Skin of body (tissue), 2 donors: ENCODE data around the gene KHDC3L. TPM values are rescaled to one million over a fixed set of nuclear protein-coding genes. Genes with fewer than 3 reads are reported as not detected.

Source experiments
- DNase-seq: peaks from one replicate; lab custom pipeline; 2025; lab: John Stamatoyannopoulos, UW
- total RNA-seq: library from RNA; depleted of rRNA; stranded (reverse); fragments of >200 nt; gene quantifications from one replicate; pipeline ENCODE4 v1.2.3, GENCODE V29; 2014

Gene KHDC3L
- not detected for total RNA-seq

- DNase-seq, result no peak
Measured at GRCh38 chr6:73362358-73362757, at the start of gene KHDC3L. Gene KHDC3L (plus strand): TSS chr6:73362658. CDS start chr6:73362730, 72 bp downstream.

GRCh38 chr6:73314577-73315492 is 47.6 kb upstream of the KHDC3L start:
- no peak for DNase-seq

GRCh38 chr6:73323323-73323722 is 39.1 kb upstream of the KHDC3L start:
- no peak for DNase-seq

GRCh38 chr6:73325656-73326055 is 36.8 kb upstream of the KHDC3L start:
- DNase-seq, result no peak

GRCh38 chr6:73328790-73329189 is 33.7 kb upstream of the KHDC3L start:
- DNase-seq, result no peak

- DNase-seq, result no peak
Measured at GRCh38 chr6:73329201-73329600, 33.3 kb upstream of the KHDC3L start.

- DNase-seq, result no peak
Measured at GRCh38 chr6:73339340-73339739, 23.1 kb upstream of the KHDC3L start.

- DNase-seq, result no peak
Measured at GRCh38 chr6:73340048-73340447, 22.4 kb upstream of the KHDC3L start.

- DNase-seq, result no peak
Measured at GRCh38 chr6:73341335-73341734, 21.1 kb upstream of the KHDC3L start.

GRCh38 chr6:73342174-73342573 is 20.3 kb upstream of the KHDC3L start:
- DNase-seq, result no peak

- DNase-seq, result no peak
Measured at GRCh38 chr6:73343164-73343563, 19.3 kb upstream of the KHDC3L start.

GRCh38 chr6:73348550-73349204 is 13.8 kb upstream of the KHDC3L start:
- no peak for DNase-seq

- no peak for DNase-seq
Measured at GRCh38 chr6:73349311-73349710, 13.1 kb upstream of the KHDC3L start.

- DNase-seq, result no peak
Measured at GRCh38 chr6:73353636-73354593, 8.5 kb upstream of the KHDC3L start, which contains the start of gene DPPA5. Gene DPPA5 (minus strand): TSS chr6:73354276. CDS start chr6:73354225, 51 bp downstream.

- no peak for DNase-seq
Measured at GRCh38 chr6:73362869-73363536, 545 bp downstream of the KHDC3L start.

- DNase-seq, result no peak
Measured at GRCh38 chr6:73363537-73363875, 1.0 kb downstream of the KHDC3L start.

GRCh38 chr6:73364121-73364520 is 1.7 kb downstream of the KHDC3L start:
- DNase-seq, result no peak

GRCh38 chr6:73364549-73364948 is 2.1 kb downstream of the KHDC3L start:
- no peak for DNase-seq

GRCh38 chr6:73367761-73368355 is 5.4 kb downstream of the KHDC3L start:
- DNase-seq, result no peak

- DNase-seq, result no peak
Measured at GRCh38 chr6:73368675-73369074, 6.2 kb downstream of the KHDC3L start.

GRCh38 chr6:73369157-73369556 is 6.7 kb downstream of the KHDC3L start:
- DNase-seq, result no peak
